Measurements from ENCODE around the gene DUSP1.
A peak's percentile ranks its signal among the peaks of the same experiment; 100 is the strongest.
"Not testable (repeated sequence)": the region's sequence is repeated elsewhere in the genome, so short reads cannot be mapped to it uniquely, and the experiment has no call there.

The DUSP1 gene, protein sequence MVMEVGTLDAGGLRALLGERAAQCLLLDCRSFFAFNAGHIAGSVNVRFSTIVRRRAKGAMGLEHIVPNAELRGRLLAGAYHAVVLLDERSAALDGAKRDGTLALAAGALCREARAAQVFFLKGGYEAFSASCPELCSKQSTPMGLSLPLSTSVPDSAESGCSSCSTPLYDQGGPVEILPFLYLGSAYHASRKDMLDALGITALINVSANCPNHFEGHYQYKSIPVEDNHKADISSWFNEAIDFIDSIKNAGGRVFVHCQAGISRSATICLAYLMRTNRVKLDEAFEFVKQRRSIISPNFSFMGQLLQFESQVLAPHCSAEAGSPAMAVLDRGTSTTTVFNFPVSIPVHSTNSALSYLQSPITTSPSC

DNA sequence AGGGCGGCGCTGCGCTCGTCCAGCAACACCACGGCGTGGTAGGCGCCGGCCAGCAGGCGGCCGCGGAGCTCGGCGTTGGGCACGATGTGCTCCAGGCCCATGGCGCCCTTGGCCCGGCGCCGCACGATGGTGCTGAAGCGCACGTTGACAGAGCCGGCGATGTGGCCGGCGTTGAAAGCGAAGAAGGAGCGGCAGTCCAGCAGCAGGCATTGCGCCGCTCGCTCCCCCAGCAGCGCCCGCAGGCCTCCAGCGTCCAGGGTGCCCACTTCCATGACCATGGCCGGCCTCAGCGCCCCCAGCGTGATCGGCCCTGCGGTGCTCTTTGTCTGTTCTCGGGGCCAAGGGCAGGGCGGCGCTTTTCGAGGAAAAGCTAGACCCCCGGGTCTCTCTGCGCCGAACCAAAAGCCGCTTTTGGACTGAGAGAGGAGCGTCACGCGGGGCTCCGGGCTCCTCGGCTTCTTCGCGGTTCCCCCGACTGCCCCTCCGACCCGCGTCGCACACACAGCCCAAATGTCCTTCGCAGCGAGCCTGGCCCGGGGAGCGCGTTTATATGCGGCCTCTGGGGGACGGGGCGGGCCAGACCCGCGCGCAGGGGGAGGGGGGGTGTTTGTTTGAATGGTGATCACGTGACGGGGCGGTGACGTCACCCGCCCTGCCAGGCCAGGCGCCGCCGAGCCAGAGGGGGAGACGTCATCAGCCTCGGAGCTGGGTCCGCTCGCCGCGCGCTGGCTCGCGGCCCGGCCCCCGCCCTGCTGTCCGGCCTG, at the start of gene DUSP1:
DUSP1 (minus strand) TSS at position 521 of the 764 bp plus-strand sequence; CDS start at position 278, 243 bp downstream.
- DNase-seq, result peak; percentile 72 to 75

GRCh38 chr5:172820046-172820767, 49.2 kb upstream of the DUSP1 start:
- no peak for DNase-seq

- no peak for DNase-seq
Measured at GRCh38 chr5:172819569-172819968, 48.6 kb upstream of the DUSP1 start.

GRCh38 chr5:172818081-172818480, 47.1 kb upstream of the DUSP1 start:
- DNase-seq, result no peak

DNA sequence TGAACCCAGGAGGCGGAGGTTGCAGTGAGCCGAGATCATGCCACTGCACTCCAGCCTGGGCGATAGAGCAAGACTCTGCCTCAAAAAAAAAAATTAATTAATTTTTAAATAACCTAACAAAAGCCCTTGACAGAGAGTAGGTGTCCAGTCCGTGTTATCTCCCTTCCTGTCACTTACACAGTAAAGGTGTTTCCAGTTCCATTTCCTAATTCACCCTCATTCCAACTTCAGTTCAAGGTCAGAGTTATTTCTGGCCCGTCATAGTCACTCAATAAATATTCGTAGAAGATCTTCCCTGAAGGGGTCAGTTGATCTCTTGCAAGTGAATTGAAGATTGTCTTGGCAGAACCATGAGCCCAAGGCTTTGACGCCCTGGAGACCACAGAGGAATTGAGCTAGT, 46.7 kb upstream of the DUSP1 start:
- DNase-seq, result no peak

- no peak for DNase-seq
Measured at GRCh38 chr5:172816925-172817562, 46.0 kb upstream of the DUSP1 start.

DNA sequence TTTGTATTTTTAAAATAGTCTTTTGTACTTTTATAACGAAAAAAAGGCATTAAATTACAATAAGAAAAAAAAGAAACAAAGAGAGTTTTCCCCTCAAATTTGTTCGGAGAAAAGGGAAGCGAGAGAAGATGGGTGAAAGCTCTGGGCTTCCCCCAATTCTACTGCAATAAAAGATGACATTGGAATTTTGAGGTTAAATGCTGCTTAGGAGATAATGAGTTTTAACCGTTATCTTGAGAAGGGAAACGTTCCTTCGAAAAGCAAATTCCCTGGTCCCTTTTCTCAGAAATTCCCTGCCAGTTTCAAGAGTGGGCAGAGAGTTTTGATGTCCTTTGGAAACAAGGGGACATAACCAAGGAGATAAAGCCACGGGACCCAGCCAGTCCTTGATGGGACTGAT, 44.6 kb upstream of the DUSP1 start:
- DNase-seq, result no peak

DNA sequence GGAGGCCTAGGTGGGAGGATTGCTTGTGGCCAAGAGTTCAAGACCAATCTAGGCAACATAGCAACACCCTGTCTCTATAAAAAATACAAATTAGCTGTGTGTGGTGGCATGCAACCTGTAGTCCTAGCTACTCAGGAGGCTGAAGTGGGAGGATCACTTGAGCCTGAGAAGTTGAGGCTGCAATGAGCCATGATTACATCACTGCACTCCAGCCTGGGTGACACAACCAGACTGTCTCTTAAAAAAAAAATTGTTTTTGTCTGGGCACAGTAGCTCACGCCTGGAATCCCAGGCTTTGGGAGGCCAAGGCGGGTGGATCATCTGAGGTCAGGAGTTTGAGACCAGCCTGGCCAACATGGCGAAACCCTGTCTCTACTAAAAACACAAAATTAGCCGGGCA, 40.0 kb upstream of the DUSP1 start:
- not testable (repeated sequence) for DNase-seq

GRCh38 chr5:172809774-172810173, 38.8 kb upstream of the DUSP1 start:
- no peak for DNase-seq

- no peak for DNase-seq
Measured at GRCh38 chr5:172807766-172808311, 36.8 kb upstream of the DUSP1 start.

- peak; percentile 68 to 73 for DNase-seq
Measured at GRCh38 chr5:172806897-172807672, 36.1 kb upstream of the DUSP1 start.

DNA sequence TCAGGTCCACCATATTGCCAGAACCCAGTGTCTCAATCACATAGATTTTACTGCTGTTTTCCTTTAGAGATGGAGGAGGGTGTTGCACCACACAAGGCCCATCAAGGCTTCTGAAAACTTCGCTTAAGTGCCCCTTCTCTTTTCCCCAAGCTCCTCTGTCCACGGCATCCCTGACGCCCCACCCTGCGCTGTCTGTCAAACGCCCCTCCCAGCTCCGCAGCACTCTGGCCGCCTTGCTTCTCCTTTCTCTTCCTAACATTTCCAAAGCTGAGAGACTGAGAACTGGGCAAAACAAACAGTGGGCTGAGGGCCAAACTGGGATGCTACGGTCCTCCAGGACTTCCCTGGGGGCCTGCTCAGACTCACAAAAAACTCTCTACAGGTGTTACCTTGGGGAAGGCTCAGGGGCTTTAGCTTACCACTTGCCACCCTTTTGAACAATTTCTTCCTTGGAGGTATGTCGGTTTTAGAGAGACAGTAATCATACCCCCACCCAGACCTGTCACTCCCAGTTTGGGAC, 34.8 kb upstream of the DUSP1 start:
- DNase-seq, result no peak

DNA sequence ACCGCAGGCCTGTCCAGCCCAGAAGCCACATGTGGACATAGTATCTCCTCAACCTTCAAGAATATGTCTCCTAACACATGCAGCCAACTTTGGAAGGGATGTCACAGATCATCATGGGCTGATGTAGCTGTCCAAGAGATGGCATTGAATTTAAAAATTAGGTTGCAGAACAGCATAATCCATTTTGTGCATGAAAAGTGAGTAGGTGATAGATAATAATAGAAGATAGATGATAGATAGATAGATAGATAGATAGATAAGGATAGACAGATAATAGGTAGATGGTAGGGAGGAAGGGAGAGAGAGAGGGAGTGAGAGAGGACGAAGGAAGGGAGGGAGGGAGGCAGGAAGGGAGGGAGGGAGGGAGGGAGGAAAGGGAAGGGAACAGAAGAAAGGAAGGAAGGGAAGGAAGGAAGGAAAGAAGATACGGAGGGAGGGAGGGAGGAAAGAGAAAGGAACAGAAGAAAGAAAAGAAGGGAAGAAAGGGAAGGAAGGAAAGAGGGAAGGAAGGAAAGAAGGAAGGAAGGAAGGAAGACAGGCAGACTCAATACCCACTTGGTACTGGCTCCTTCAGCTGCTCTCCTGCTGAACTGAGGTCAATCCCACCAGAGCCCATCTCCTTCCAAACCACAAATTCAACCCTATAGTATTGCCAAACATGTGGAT, 34.2 kb upstream of the DUSP1 start:
- DNase-seq, result no peak

DNA sequence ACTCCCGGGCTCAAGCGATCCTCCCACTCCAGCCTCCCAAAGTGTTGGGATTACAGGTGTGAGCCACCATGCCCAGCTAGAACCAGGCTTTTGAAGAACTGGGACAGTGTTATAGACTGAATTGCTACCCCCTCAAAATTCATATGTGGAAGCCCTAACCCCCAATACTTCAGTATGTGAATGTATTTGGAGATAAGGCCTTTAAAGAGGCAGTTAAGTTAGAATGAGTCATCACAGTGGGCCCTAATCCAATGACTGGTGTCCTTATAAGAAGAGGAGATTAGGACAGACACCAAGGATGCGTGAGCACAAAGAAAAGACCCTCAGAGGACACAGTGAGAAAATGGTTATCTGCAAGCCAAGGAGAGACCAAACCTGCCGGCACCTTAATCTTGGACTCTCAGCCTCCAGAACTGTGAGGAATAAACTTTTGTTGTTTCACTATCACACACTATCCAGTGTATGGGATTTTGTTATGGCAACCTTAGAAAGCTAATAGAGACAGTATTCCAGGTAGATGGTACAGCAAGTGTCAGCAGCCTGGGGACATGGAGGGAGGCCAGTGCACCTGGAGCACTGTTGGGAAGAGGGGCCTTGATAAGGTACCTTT, 31.7 kb upstream of the DUSP1 start:
- DNase-seq, result no peak

GRCh38 chr5:172802112-172802511, 31.1 kb upstream of the DUSP1 start:
- DNase-seq, result no peak

DNA sequence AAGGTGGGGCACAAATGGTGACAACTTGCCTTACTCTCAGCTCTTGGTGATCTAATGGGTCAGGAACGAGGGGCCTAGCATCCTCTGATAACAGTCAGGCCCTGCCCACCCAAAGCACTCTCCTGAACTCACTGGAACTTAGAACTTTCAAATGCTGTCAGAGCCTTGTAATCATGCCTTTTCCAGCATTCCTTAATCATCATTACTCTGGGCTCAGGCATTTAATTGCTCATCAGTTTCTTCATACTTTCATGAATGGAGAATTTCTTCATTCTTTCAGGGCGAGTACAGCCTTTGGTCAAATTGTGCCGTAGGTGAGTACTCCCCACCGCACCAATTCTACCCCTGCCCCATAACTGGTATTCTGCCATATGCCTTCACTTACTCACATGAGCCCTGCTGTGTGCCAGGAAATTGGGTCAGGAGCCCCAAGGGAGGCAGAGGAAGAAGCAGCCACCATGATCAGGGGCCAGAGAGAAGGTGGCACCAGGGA, 30.2 kb upstream of the DUSP1 start:
- DNase-seq, result no peak

DNA sequence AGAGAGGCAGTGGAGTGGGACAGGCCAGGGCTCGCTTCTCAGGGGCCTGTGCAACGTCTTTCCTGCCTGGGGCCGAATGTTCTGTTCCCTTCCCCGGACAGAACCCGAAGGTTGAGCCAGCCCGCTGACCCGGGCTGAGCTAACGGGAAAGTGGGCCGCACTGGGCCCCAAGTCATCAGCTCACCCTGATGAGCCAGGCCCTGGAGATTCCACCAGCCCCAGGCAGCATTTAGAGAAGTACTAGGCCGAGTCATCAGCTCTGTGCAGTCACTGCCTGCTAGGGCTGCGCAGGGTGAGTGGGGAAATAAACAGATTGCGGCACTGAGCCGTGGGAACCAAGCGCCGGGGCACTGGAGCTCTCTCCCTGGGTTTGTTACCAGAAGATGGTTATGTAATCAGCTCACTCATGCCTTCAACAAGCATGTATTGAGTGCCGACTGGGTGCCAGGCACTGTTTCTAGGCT, 29.1 kb upstream of the DUSP1 start:
- DNase-seq, result peak; percentile 94

- no peak for DNase-seq
Measured at GRCh38 chr5:172799416-172799815, 28.4 kb upstream of the DUSP1 start.

DNA sequence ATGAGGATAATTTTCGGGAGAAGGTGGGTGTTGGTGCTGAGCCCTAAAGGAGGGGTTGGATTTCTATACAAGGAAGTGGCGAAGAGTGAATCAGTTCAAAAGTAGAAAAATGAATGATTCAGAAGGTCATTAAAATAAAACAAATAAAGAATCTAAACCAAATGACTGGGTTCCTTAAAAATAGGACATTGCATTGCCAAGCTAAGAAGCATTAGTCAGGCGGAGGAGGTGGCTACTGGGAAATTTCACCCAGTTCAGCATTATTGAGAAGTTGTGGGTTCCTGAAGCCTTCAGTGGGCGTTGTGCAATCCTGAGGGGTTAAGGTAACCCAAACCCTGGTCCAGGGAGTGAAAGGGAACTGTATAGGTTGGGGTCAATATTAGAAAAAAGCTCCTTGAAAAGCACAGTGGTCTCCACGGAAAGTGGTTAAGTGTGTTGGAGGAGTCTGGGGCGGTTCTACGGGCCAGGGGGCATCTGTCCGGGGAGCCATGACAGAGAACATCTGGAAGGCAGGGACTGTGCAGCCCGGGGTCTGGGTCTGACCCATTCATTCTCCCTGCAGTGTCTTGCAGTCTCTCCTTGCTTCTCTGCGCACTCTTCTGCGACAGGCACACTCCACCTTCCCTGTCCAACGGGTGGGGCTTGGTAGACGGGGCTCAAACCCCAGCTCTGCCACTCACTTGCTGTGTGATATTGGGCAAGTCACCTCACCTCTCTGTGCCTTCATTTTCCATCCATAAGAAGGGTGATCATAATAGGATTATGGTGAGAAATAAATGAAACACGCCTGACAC, 27.6 kb upstream of the DUSP1 start:
- DNase-seq, result peak; percentile 87 to 94
